Thyroid gland (tissue), 4 donors: ENCODE data around the gene GPR15LG. TPM values are rescaled to one million over a fixed set of nuclear protein-coding genes. Genes with fewer than 3 reads are reported as not detected.

ENCODE experiments used
- DNase-seq, 2 donors: peaks; one replicate each; pipeline ENCODE4 v3.0.0-alpha.2; 2019
- H3K27ac ChIP-seq, 3 donors: fragments of 200-600 bp; sonication (generic); 1 replicate in 2 of 3; 2 replicates in 1 of 3; pipeline ENCODE4 v1.5.1; 2016 to 2019; ENCODE audit warnings: mild to moderate bottlenecking in 1 of 3, moderate library complexity in 1 of 3
- H3K27me3 ChIP-seq: fragments of 200-600 bp; sonication (generic); one replicate; pipeline ENCODE4 v1.5.1; 2019
- H3K36me3 ChIP-seq, 2 donors: fragments of 200-600 bp; sonication (generic); one replicate each; pipeline ENCODE4 v1.5.1; 2016 to 2019
- H3K4me1 ChIP-seq, 2 donors: fragments of 200-600 bp; sonication (generic); one replicate each; pipeline ENCODE4 v1.5.1; 2017 to 2019
- H3K4me3 ChIP-seq, 3 donors: fragments of 200-600 bp; sonication (generic); replicated peaks in 1 of 3; 1 replicate in 2 of 3; 2 replicates in 1 of 3; pipeline ENCODE4 v1.5.1; 2016; ENCODE audit warnings: mild to moderate bottlenecking in 1 of 3
- H3K9me3 ChIP-seq: fragments of 200-600 bp; sonication (generic); one replicate; pipeline ENCODE4 v1.5.1; 2017
- POLR2A ChIP-seq, 2 donors: fragments of 450-650 bp; IDR thresholded peaks; one replicate each; pipeline ENCODE4 v1.6.1; 2017; ENCODE audit warnings: antibody characterized with exemption in 2 of 2, mild to moderate bottlenecking in 2 of 2, moderate library complexity in 1 of 2
- WGBS, 2 donors: methylation state at CpG; one replicate each; pipeline ENCODE4 v1.1.5; 2017; 5-methylcytosine and 5-hydroxymethylcytosine counted together
- intact Hi-C: fragments of 100-400 bp; cut with DNase I; formaldehyde crosslinking; loops from one replicate; pipeline ENCODE4 v1.15.1; 2023
- total RNA-seq, 4 donors: library from RNA; depleted of rRNA; stranded (reverse); fragments of >200 nt; gene quantifications; one replicate each; pipeline ENCODE4 v1.2.3, GENCODE V29; 2016
- TF ChIP-seq, protein P1 (sequence below), 6 experiments: fragments of 200-600 bp in 3 of 6; fragments of 450-650 bp in 3 of 6; sonication (generic) in 3 of 6; IDR thresholded peaks; one replicate each; pipeline ENCODE4 v1.5.1; 2016 to 2019; ENCODE audit warnings: antibody characterized with exemption in 6 of 6, mild to moderate bottlenecking in 2 of 6, inconsistent platforms in 1 of 6, moderate library complexity in 1 of 6

GPR15LG gene
- total RNA-seq, 4 donors from 2014 or later = not detected

DNA sequence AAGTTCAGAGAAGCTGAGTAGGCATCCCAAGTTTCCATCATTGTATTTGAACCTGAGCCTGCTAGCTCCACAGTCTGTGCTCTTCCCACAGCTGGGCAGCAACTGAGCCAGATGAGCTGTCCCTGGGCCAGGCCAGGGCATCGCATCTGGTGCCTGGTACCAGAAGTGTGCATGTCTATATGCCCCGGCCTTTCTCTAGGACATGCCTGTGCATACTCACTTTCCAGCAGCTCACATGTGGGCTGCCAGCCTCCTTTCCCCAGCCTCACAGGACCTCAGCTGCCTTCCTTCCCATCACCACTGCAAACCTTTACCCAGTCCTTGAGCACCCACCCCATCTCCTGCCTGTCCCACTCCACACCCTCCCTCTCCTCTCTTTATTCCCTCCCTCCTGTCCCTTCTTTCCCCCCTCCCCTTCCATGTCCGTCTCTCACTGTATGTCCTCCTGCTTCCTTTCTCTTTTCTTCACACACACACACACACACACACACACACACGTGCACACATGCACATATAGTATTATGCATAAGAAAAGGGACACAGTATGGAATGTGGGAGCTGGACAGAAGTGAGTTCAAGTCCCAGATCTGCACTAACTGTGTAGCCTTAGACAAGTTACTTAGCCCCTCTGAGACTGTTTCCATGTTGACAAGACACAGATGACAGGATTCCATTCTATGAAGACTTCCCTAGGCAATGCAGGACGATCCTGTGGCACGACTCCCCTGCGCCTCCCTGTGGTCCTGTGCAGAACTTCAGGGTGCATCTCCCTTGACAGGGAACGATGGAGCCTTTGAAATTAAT, 31.6 kb downstream of the GPR15LG start:
- Histone ChIP-seq H3K36me3 (no peaks in the 10 kb centered on the region), H3K27me3 (no peaks in the 10 kb centered on the region), H3K27ac (no peak overlapping the region), H3K9me3 (no peaks in the 10 kb centered on the region), H3K4me3 (no peak overlapping the region), H3K4me1 (no peaks in the 10 kb centered on the region)
- 32 to 35% methylated on average over 8 of the region's 8 CpGs for WGBS, 2 donors
- intact Hi-C loops = loop anchor here (5.0 kb wide), 1 partner anchor 58 kb away; no protein-coding TSS in a partner anchor
- TF ChIP-seq, protein P1, sequence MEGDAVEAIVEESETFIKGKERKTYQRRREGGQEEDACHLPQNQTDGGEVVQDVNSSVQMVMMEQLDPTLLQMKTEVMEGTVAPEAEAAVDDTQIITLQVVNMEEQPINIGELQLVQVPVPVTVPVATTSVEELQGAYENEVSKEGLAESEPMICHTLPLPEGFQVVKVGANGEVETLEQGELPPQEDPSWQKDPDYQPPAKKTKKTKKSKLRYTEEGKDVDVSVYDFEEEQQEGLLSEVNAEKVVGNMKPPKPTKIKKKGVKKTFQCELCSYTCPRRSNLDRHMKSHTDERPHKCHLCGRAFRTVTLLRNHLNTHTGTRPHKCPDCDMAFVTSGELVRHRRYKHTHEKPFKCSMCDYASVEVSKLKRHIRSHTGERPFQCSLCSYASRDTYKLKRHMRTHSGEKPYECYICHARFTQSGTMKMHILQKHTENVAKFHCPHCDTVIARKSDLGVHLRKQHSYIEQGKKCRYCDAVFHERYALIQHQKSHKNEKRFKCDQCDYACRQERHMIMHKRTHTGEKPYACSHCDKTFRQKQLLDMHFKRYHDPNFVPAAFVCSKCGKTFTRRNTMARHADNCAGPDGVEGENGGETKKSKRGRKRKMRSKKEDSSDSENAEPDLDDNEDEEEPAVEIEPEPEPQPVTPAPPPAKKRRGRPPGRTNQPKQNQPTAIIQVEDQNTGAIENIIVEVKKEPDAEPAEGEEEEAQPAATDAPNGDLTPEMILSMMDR (IDR thresholded peaks at IDR 0.05) = peak in 5 of 6 experiments; percentile 53 to 78 (median 68)
- no peak for TF ChIP-seq POLR2A (IDR thresholded peaks at IDR 0.05)
- DNase-seq = peak; percentile 59 to 65

DNA sequence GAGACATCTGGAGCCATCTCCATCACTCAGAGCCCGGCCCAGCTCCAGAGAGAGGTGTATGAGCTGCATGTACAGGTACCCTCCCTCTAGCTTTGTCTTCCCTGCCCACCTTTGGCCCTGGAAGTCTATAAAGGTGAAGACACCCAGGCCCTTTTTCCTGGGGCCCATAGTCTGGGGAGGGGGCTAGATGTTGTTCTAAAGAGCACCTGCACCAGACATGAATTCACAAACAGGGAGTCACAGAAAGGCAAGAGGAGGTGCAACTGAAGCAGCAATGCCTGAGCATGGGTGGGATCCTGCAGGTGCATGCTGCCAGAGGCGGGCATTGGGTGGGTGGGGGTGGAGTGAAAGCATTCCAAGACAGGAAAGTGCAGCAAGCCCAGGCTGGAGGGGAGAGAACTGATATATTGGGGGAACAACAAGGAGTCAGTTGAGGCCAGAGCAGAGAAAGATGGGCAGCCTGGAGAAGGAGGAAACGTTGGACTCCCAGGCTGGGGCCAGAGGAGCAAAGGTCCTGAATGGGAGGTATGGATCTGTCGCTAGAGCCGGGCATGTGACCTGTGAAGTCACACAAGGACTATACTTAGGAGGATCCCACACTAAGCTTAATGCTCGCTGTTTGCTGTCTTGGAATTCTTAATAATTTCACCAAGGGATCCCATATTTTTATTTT, 32.4 kb downstream of the GPR15LG start:
- intact Hi-C loops = loop anchor here (5.0 kb wide), 1 partner anchor 59 kb away; no protein-coding TSS in a partner anchor

GRCh38 chr10:84208023-84208422, 34.4 kb downstream of the GPR15LG start:
- 76 to 77% methylated on average over 10 of the region's 10 CpGs for WGBS, 2 donors
- Histone ChIP-seq H3K4me1 (no peaks in the 10 kb centered on the region), H3K36me3 (no peaks in the 10 kb centered on the region), H3K27me3 (no peaks in the 10 kb centered on the region), H3K9me3 (no peaks in the 10 kb centered on the region), H3K4me3 (no peak overlapping the region), H3K27ac (no peak overlapping the region)
- TF ChIP-seq POLR2A (IDR thresholded peaks at IDR 0.05) = no peak
- no peak for DNase-seq
- intact Hi-C loops = loop anchor here (5.0 kb wide), 1 partner anchor 61 kb away; no protein-coding TSS in a partner anchor

More for the DNA sequence above, 32.4 kb downstream of the GPR15LG start:
- Histone ChIP-seq H3K4me3 (no peak overlapping the region), H3K27ac (no peak overlapping the region), H3K4me1 (no peaks in the 10 kb centered on the region), H3K36me3 (no peaks in the 10 kb centered on the region), H3K27me3 (no peaks in the 10 kb centered on the region), H3K9me3 (no peaks in the 10 kb centered on the region)
- no peak for TF ChIP-seq POLR2A (IDR thresholded peaks at IDR 0.05)
- TF ChIP-seq, protein P1 (IDR thresholded peaks at IDR 0.05) = no peak
- no peak for DNase-seq
- WGBS, 2 donors = 70 to 83% methylated on average over 5 to 6 of the region's 6 CpGs

DNA sequence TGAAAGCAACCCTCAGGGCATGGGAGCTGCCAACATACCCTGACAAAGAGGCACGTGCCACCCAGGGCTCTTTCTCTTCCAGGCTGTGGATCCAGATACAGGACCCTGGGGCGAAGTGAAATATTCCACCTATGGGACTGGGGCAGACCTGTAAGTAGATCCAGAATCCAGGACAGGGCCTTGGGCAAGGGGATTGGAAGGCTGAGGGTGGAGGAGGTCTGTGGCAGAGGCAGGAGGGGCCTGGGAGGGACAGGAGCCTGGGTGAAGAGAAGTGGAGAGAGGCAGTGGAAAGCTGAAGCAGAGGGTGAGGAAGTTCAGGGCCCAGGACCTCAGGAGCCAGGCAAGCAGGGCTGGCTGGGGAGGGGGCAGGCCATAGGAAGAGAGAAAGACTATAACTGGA, 38.0 kb downstream of the GPR15LG start:
- DNase-seq = no peak
- TF ChIP-seq, protein P1 (IDR thresholded peaks at IDR 0.05) = no peak
- no peak for TF ChIP-seq POLR2A (IDR thresholded peaks at IDR 0.05)
- H3K4me3 ChIP-seq = no peak overlapping the region
- no peaks in the 10 kb centered on the region for H3K27me3 ChIP-seq
- H3K27ac ChIP-seq = no peak overlapping the region
- WGBS, 2 donors = 73 to 81% methylated on average over 2 of the region's 2 CpGs
- H3K9me3 ChIP-seq = no peaks in the 10 kb centered on the region
- H3K4me1 ChIP-seq = no peaks in the 10 kb centered on the region
- intact Hi-C loops = no loop called here
- H3K36me3 ChIP-seq = no peaks in the 10 kb centered on the region

GRCh38 chr10:84212014-84212413, 38.4 kb downstream of the GPR15LG start:
- DNase-seq = no peak

More at GRCh38 chr10:84212014-84212413, 38.4 kb downstream of the GPR15LG start:
- Histone ChIP-seq H3K9me3 (no peaks in the 10 kb centered on the region), H3K27me3 (no peaks in the 10 kb centered on the region), H3K27ac (no peak overlapping the region), H3K4me3 (no peak overlapping the region), H3K36me3 (no peaks in the 10 kb centered on the region), H3K4me1 (no peaks in the 10 kb centered on the region)
- intact Hi-C loops = no loop called here
- TF ChIP-seq POLR2A (IDR thresholded peaks at IDR 0.05) = no peak
- TF ChIP-seq, protein P1 (IDR thresholded peaks at IDR 0.05) = no peak
- WGBS, 2 donors = 74 to 83% methylated on average over 5 of the region's 5 CpGs
